Endometrial microvascular endothelial cells (primary cell): ENCODE results near the gene SLC7A1. TPM values are rescaled to one million over a fixed set of nuclear protein-coding genes. Genes with fewer than 3 reads are reported as not detected.

Experiments
- in situ Hi-C: cut with HindIII; loops from 2 replicates; pipeline ENCODE4 v1.10.0; 2017; ENCODE audit warnings: low sequenced_read_pairs, low pct_unique_long_range_greater_than_20kb; ENCODE audit errors: inconsistent ontology term
- total RNA-seq: library from RNA; depleted of rRNA; stranded (reverse); fragments of >200 nt; gene quantifications from one replicate; pipeline ENCODE4 v1.2.3, GENCODE V29; 2015; ENCODE audit errors: inconsistent ontology term

SLC7A1 gene
- total RNA-seq, 1 donor from 2014 or later: 31.6 TPM

GRCh38 chr13:29519921-29520320, 75.6 kb downstream of the SLC7A1 start:
- in situ Hi-C loops: no loop called here

GRCh38 chr13:29516880-29517279, 78.6 kb downstream of the SLC7A1 start:
- in situ Hi-C loops: no loop called here

GRCh38 chr13:29516012-29516411, 79.5 kb downstream of the SLC7A1 start:
- in situ Hi-C loops: no loop called here

GRCh38 chr13:29515372-29515771, 80.1 kb downstream of the SLC7A1 start:
- in situ Hi-C loops: no loop called here

- in situ Hi-C loops: no loop called here
These were observed 80.7 kb downstream of the SLC7A1 start for GRCh38 chr13:29514720-29515310.

GRCh38 chr13:29513981-29514719, 81.3 kb downstream of the SLC7A1 start:
- in situ Hi-C loops: no loop called here

GRCh38 chr13:29513002-29513980, 82.2 kb downstream of the SLC7A1 start:
- in situ Hi-C loops: no loop called here

GRCh38 chr13:29511980-29512379, 83.5 kb downstream of the SLC7A1 start:
- in situ Hi-C loops: no loop called here

GRCh38 chr13:29511106-29511796, 84.2 kb downstream of the SLC7A1 start:
- in situ Hi-C loops: no loop called here

- in situ Hi-C loops: no loop called here
These were observed 84.8 kb downstream of the SLC7A1 start for GRCh38 chr13:29510651-29511084.

- in situ Hi-C loops: no loop called here
These were observed 85.4 kb downstream of the SLC7A1 start for GRCh38 chr13:29509999-29510589.

- in situ Hi-C loops: no loop called here
These were observed 86.6 kb downstream of the SLC7A1 start for GRCh38 chr13:29508876-29509252.

- in situ Hi-C loops: no loop called here
These were observed 87.2 kb downstream of the SLC7A1 start for GRCh38 chr13:29508130-29508875.

- in situ Hi-C loops: no loop called here
These were observed 88.1 kb downstream of the SLC7A1 start for GRCh38 chr13:29507356-29507755.

- in situ Hi-C loops: no loop called here
These were observed 89.5 kb downstream of the SLC7A1 start for GRCh38 chr13:29505950-29506349.

- in situ Hi-C loops: no loop called here
These were observed 90.0 kb downstream of the SLC7A1 start for GRCh38 chr13:29505511-29505910.

GRCh38 chr13:29504691-29505090, 90.8 kb downstream of the SLC7A1 start:
- in situ Hi-C loops: no loop called here
